ENCODE results near the gene HSPA12B.

- TF ChIP-seq ZNF333 (CRISPR knock-in tag; IDR thresholded peaks at IDR 0.05; ENCODE audit: borderline replicate concordance) = no peak
- no peak for TF ChIP-seq EZH2 (conservative IDR thresholded peaks at IDR 0.05; ENCODE audit: low read depth, low read length)
- no peak for TF ChIP-seq SP1 (IDR thresholded peaks at IDR 0.05)
- TF ChIP-seq SP1 (CRISPR knock-in tag; IDR thresholded peaks at IDR 0.05) = no peak
Observed at GRCh38 chr20:3690413-3690812, 42.1 kb upstream of the HSPA12B start.

Measured in HepG2 (cell line).